ENCODE measurements around the gene GALNT12. TPM values are rescaled to one million over a fixed set of nuclear protein-coding genes. Genes with fewer than 3 reads are reported as not detected.

Gene GALNT12
- total RNA-seq, 1 experiment from 2014 or later = 3.3 TPM

GRCh38 chr9:98838155-98838867, 30.8 kb downstream of the GALNT12 start:
- no peaks in the 10 kb centered on the region for H3K4me1 ChIP-seq (ENCODE audit: control insufficient read depth, insufficient read depth, low read length)
- TF ChIP-seq REST (IDR thresholded peaks at IDR 0.05; ENCODE audit: insufficient read depth in 1 of 2, low read depth in 2 of 2, low read length in 1 of 2) (no peak), SIN3A (IDR thresholded peaks at IDR 0.05; ENCODE audit: borderline replicate concordance, insufficient read depth, low read depth, low read length) (no peak), POLR2AphosphoS5 (IDR thresholded peaks at IDR 0.05; ENCODE audit: low read depth, low read length) (no peak), TCF7L2 (IDR thresholded peaks at IDR 0.05; ENCODE audit: low read depth, low read length) (no peak)
- TF ChIP-seq, protein P1, sequence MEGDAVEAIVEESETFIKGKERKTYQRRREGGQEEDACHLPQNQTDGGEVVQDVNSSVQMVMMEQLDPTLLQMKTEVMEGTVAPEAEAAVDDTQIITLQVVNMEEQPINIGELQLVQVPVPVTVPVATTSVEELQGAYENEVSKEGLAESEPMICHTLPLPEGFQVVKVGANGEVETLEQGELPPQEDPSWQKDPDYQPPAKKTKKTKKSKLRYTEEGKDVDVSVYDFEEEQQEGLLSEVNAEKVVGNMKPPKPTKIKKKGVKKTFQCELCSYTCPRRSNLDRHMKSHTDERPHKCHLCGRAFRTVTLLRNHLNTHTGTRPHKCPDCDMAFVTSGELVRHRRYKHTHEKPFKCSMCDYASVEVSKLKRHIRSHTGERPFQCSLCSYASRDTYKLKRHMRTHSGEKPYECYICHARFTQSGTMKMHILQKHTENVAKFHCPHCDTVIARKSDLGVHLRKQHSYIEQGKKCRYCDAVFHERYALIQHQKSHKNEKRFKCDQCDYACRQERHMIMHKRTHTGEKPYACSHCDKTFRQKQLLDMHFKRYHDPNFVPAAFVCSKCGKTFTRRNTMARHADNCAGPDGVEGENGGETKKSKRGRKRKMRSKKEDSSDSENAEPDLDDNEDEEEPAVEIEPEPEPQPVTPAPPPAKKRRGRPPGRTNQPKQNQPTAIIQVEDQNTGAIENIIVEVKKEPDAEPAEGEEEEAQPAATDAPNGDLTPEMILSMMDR (IDR thresholded peaks at IDR 0.05) = no peak
- CTCF ChIA-PET = interaction anchor here (0.6 kb wide), 1 partner anchor 9 kb away, joined by 5 read pairs; no protein-coding TSS in a partner anchor
- no TSS peak for BruUV-seq (replicated peaks)
- no peaks in the 10 kb centered on the region for H3K9me3 ChIP-seq (ENCODE audit: control insufficient read depth, insufficient read depth, low read depth, low read length)
- H3K4me3 ChIP-seq (ENCODE audit: low read depth in 2 of 2, low read length in 2 of 2) = no peak overlapping the region
- no peaks in the 10 kb centered on the region for H3K36me3 ChIP-seq (ENCODE audit: control insufficient read depth, insufficient read depth, low read length)
- no peaks in the 10 kb centered on the region for H3K27me3 ChIP-seq (ENCODE audit: control insufficient read depth, insufficient read depth, low read length)
- ATAC-seq (no peak), DNase-seq (ENCODE audit: low read depth, low spot score) (no peak)
- POLR2A ChIA-PET = interaction anchor here (0.7 kb wide), 1 partner anchor 9 kb away, joined by 6 read pairs; no protein-coding TSS in a partner anchor
- in situ Hi-C loops (cut with HindIII; ENCODE audit: low pct_unique_long_range_greater_than_20kb, low sequenced_read_pairs) = no loop called here
- H3K27ac ChIP-seq (ENCODE audit: low read length) = no peak overlapping the region
- intact Hi-C loops (cut with micrococcal nuclease; ENCODE audit: unreplicated experiment) = no loop called here

- Histone ChIP-seq H3K36me3 (ENCODE audit: control insufficient read depth, insufficient read depth, low read length) (no peaks in the 10 kb centered on the region), H3K4me3 (ENCODE audit: low read depth in 2 of 2, low read length in 2 of 2) (no peak overlapping the region), H3K27ac (ENCODE audit: low read length) (no peak overlapping the region), H3K27me3 (ENCODE audit: control insufficient read depth, insufficient read depth, low read length) (no peaks in the 10 kb centered on the region), H3K9me3 (ENCODE audit: control insufficient read depth, insufficient read depth, low read depth, low read length) (no peaks in the 10 kb centered on the region), H3K4me1 (ENCODE audit: control insufficient read depth, insufficient read depth, low read length) (no peaks in the 10 kb centered on the region)
- intact Hi-C loops (cut with micrococcal nuclease; ENCODE audit: unreplicated experiment) = no loop called here
- ATAC-seq (no peak), DNase-seq (ENCODE audit: low read depth, low spot score) (no peak)
- ChIA-PET CTCF (interaction anchor here (0.6 kb wide), 1 partner anchor 8 kb away, joined by 5 read pairs; no protein-coding TSS in a partner anchor), POLR2A (interaction anchor here (0.7 kb wide), 1 partner anchor 8 kb away, joined by 6 read pairs; no protein-coding TSS in a partner anchor)
- no TSS peak for BruUV-seq (replicated peaks)
- in situ Hi-C loops (cut with HindIII; ENCODE audit: low pct_unique_long_range_greater_than_20kb, low sequenced_read_pairs) = no loop called here
- TF ChIP-seq, protein P1 (IDR thresholded peaks at IDR 0.05) = no peak
- TF ChIP-seq TCF7L2 (IDR thresholded peaks at IDR 0.05; ENCODE audit: low read depth, low read length) (no peak), POLR2AphosphoS5 (IDR thresholded peaks at IDR 0.05; ENCODE audit: low read depth, low read length) (no peak), SIN3A (IDR thresholded peaks at IDR 0.05; ENCODE audit: borderline replicate concordance, insufficient read depth, low read depth, low read length) (no peak), REST (IDR thresholded peaks at IDR 0.05; ENCODE audit: insufficient read depth in 1 of 2, low read depth in 2 of 2, low read length in 1 of 2) (no peak)
Observed at GRCh38 chr9:98838868-98839565, 31.5 kb downstream of the GALNT12 start.
